GM23338 (cell line): ENCODE data around the gene NUDT2. TPM values are rescaled to one million over a fixed set of nuclear protein-coding genes. Genes with fewer than 3 reads are reported as not detected.

Experiments
- ATAC-seq: fragments of 200-7000 bp; cut with Tn5 transposase; 3 replicates; pipeline ENCODE4 v1.9.1; 2020
- DNase-seq: peaks from one replicate; pipeline ENCODE4 v3.0.0-alpha.2; 2015; ENCODE audit warnings: low spot score
- H2AFZ ChIP-seq: fragments of 200-600 bp; sonication (generic); 2 replicates; pipeline ENCODE4 v1.8.0; 2016; ENCODE audit warnings: antibody characterized with exemption, mild to moderate bottlenecking, moderate library complexity
- H3F3A ChIP-seq: fragments of 200-600 bp; sonication (generic); replicated peaks from 2 replicates; pipeline ENCODE4 v1.8.0; 2017; ENCODE audit warnings: antibody characterized with exemption, mixed run types, low read depth
- H3K27ac ChIP-seq: fragments of 200-600 bp; sonication (generic); 2 replicates; pipeline ENCODE4 v1.6.1; 2016; ENCODE audit warnings: low read depth
- H3K27me3 ChIP-seq: fragments of 200-600 bp; sonication (generic); 2 replicates; pipeline ENCODE4 v1.8.0; 2016; ENCODE audit warnings: mild to moderate bottlenecking, mixed run types, moderate library complexity; ENCODE audit not compliant: insufficient read depth
- H3K36me3 ChIP-seq: fragments of 200-600 bp; sonication (generic); 2 replicates; pipeline ENCODE4 v1.8.0; 2016; ENCODE audit warnings: mild to moderate bottlenecking; ENCODE audit not compliant: insufficient read depth
- H3K4me1 ChIP-seq: fragments of 200-600 bp; sonication (generic); 2 replicates; pipeline ENCODE4 v1.8.0; 2016; ENCODE audit warnings: mild to moderate bottlenecking, moderate library complexity; ENCODE audit not compliant: insufficient read depth
- H3K4me2 ChIP-seq: fragments of 200-600 bp; sonication (generic); 2 replicates; pipeline ENCODE4 v1.7.1; 2017; ENCODE audit warnings: mixed run types
- H3K4me3 ChIP-seq: fragments of 200-600 bp; sonication (generic); 2 replicates; pipeline ENCODE4 v1.6.1; 2016; ENCODE audit warnings: mixed run types
- H3K79me2 ChIP-seq: fragments of 200-600 bp; sonication (generic); replicated peaks from 2 replicates; pipeline ENCODE4 v1.8.0; 2017; ENCODE audit warnings: mild to moderate bottlenecking; ENCODE audit not compliant: insufficient read depth
- H3K9me2 ChIP-seq: fragments of 200-600 bp; sonication (generic); 2 replicates; pipeline ENCODE4 v1.8.0; 2017; ENCODE audit not compliant: insufficient read depth
- H4K20me1 ChIP-seq: fragments of 200-600 bp; sonication (generic); replicated peaks from 2 replicates; pipeline ENCODE4 v1.8.0; 2017; ENCODE audit warnings: mild to moderate bottlenecking; ENCODE audit not compliant: insufficient read depth
- H3K27ac Mint-ChIP-seq: 2 replicates; pipeline ENCODE4 v1.8.0; 2020; ENCODE audit warnings: inconsistent platforms, mild to moderate bottlenecking, moderate library complexity, mixed read lengths
- H3K27me3 Mint-ChIP-seq: 3 replicates; pipeline ENCODE4 v1.8.0; 2022; ENCODE audit warnings: low read depth, mild to moderate bottlenecking, moderate library complexity, mixed read lengths, inconsistent platforms; ENCODE audit not compliant: insufficient read depth, poor library complexity
- H3K36me3 Mint-ChIP-seq: 3 replicates; pipeline ENCODE4 v1.8.0; 2021; ENCODE audit warnings: low read depth, mild to moderate bottlenecking, inconsistent platforms, moderate library complexity, mixed read lengths
- H3K4me1 Mint-ChIP-seq: 3 replicates; pipeline ENCODE4 v1.8.0; 2020; ENCODE audit warnings: mild to moderate bottlenecking, inconsistent platforms, mixed read lengths
- H3K4me3 Mint-ChIP-seq: 3 replicates; pipeline ENCODE4 v1.8.0; 2021; ENCODE audit warnings: moderate library complexity, mild to moderate bottlenecking, inconsistent platforms, mixed read lengths
- H3K9me3 Mint-ChIP-seq: 3 replicates; pipeline ENCODE4 v1.8.0; 2020; ENCODE audit warnings: moderate library complexity, mild to moderate bottlenecking, inconsistent platforms, mixed read lengths
- ETS1 ChIP-seq: IDR thresholded peaks from 2 replicates; pipeline ENCODE4 v1.6.1; 2016; ENCODE audit warnings: antibody characterized with exemption
- EZH2phosphoT487 ChIP-seq: fragments of 200-600 bp; sonication (generic); IDR thresholded peaks from one replicate; pipeline ENCODE4 v1.8.1; 2018; ENCODE audit warnings: antibody characterized with exemption; ENCODE audit not compliant: unreplicated experiment
- JUNB ChIP-seq: IDR thresholded peaks from one replicate; pipeline ENCODE4 v1.6.1; 2016; ENCODE audit warnings: antibody characterized with exemption; ENCODE audit not compliant: unreplicated experiment
- NANOG ChIP-seq: IDR thresholded peaks from 2 replicates; pipeline ENCODE4 v1.6.1; 2016; ENCODE audit warnings: antibody characterized with exemption, borderline replicate concordance
- POLR2AphosphoS5 ChIP-seq: IDR thresholded peaks from 2 replicates; pipeline ENCODE4 v1.6.1; 2016; ENCODE audit warnings: antibody characterized with exemption, low read depth
- STAT1 ChIP-seq: IDR thresholded peaks from one replicate; pipeline ENCODE4 v1.6.1; 2016; ENCODE audit warnings: antibody characterized with exemption; ENCODE audit not compliant: unreplicated experiment
- ZNF114 ChIP-seq: fragments of 250-450 bp; sonication (Bioruptor Pico); IDR thresholded peaks from 2 replicates; pipeline ENCODE4 v1.5.0; 2020; ENCODE audit warnings: mild to moderate bottlenecking, moderate library complexity
- ZNF331 ChIP-seq: fragments of 250-450 bp; sonication (Bioruptor Pico); IDR thresholded peaks from 2 replicates; pipeline ENCODE4 v1.5.0; 2020; ENCODE audit warnings: low read depth, mild to moderate bottlenecking, moderate library complexity
- ZNF462 ChIP-seq: fragments of 250-450 bp; sonication (Bioruptor Pico); IDR thresholded peaks from 2 replicates; pipeline ENCODE4 v1.5.0; 2020; ENCODE audit warnings: mild to moderate bottlenecking, moderate library complexity
- polyA plus RNA-seq: library from polyadenylated mRNA; unstranded; fragments of >200 nt; fragmentation: Nextera tagmentation; extraction: Ambion mirVana; gene quantifications from 2 replicates; pipeline ENCODE4 v1.2.1, GENCODE V29; 2016
- total RNA-seq: library from RNA; depleted of rRNA; stranded (reverse); fragments of >200 nt; shearing (Covaris generic); gene quantifications from 2 replicates; pipeline ENCODE4 v1.2.3, GENCODE V29; 2014

Gene NUDT2
- total and polyA plus RNA-seq, 2 experiments from 2014 or later: 9.5 to 16.4 TPM

- no peak for TF ChIP-seq ZNF462
Measured at GRCh38 chr9:34382879-34383278, 53.5 kb downstream of the NUDT2 start (continued).

DNA sequence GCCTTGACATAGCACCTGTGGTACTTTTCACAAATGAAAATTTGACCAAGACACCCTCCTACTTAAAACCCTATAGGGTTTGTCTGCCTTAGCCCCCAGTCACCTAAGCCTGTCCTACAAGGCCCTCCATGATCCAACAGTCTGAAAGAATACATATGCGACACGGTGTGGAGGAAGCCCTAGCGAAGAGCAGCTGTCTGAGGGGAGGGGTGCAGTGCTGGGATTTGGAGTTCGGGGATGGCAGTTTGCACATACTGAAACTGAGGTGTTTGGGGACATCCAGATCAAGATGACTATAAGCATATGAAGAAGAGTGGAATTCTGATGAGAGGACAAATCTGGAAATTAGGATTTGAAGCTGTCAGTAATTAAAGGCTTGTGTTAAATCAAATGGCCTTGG lies 54.5 kb downstream of the NUDT2 start:
- Histone ChIP-seq H3K36me3 (no peaks in the 10 kb centered on the region), H3K4me3 (no peak overlapping the region), H3K27ac (no peak overlapping the region), H2AFZ (no peak overlapping the region), H3K79me2 (no peaks in the 10 kb centered on the region), H4K20me1 (no peaks in the 10 kb centered on the region), H3K9me2 (no peaks in the 10 kb centered on the region), H3F3A (no peaks in the 10 kb centered on the region; the same call in 1 of the 2 replicates), H3K4me2 (no peak overlapping the region), H3K27me3 (peaks cover 35% of the 10 kb centered on the region), H3K4me1 (peaks cover 10% of the 10 kb centered on the region)
- no peaks in the 10 kb centered on the region for H3K36me3 Mint-ChIP-seq
- H3K4me1 Mint-ChIP-seq: peaks cover 10% of the 10 kb centered on the region
- H3K4me3 Mint-ChIP-seq: no peak overlapping the region
- ATAC-seq (no peak), DNase-seq (no peak)
- H3K27me3 Mint-ChIP-seq: peaks cover 31% of the 10 kb centered on the region
- H3K27ac Mint-ChIP-seq: no peak overlapping the region
- no peaks in the 10 kb centered on the region for H3K9me3 Mint-ChIP-seq
- TF ChIP-seq NANOG: no peak
- no peak for TF ChIP-seq JUNB
- TF ChIP-seq EZH2phosphoT487: no peak
- TF ChIP-seq ETS1: no peak
- no peak for TF ChIP-seq ZNF114 (CRISPR knock-in tag)
- no peak for TF ChIP-seq STAT1
- no peak for TF ChIP-seq ZNF462
- TF ChIP-seq ZNF331: no peak
- no peak for TF ChIP-seq POLR2AphosphoS5
